HepG2 (cell line): ENCODE results near the gene RNPS1. TPM values are rescaled to one million over a fixed set of nuclear protein-coding genes. Genes with fewer than 3 reads are reported as not detected.

Experiments used
- ARHGAP35 ChIP-seq: sonication (generic); formaldehyde crosslinking; IDR thresholded peaks from 2 replicates; pipeline ENCODE4 v1.9.0; 2022; ENCODE audit warnings: mild to moderate bottlenecking, inconsistent platforms, moderate library complexity, missing genetic modification reagents, borderline replicate concordance
- ATF7-NPFF ChIP-seq: sonication (generic); formaldehyde crosslinking; IDR thresholded peaks from 2 replicates; pipeline ENCODE4 v1.8.1; 2023; ENCODE audit warnings: mild to moderate bottlenecking, low read depth, missing genetic modification reagents, moderate library complexity
- CCDC6 ChIP-seq: sonication (generic); formaldehyde crosslinking; IDR thresholded peaks from 2 replicates; pipeline ENCODE4 v1.8.1; 2022; ENCODE audit warnings: mild to moderate bottlenecking, missing genetic modification reagents, moderate library complexity
- DRAP1 ChIP-seq: IDR thresholded peaks from 2 replicates; pipeline ENCODE4 v1.6.1; 2016; ENCODE audit warnings: missing genetic modification reagents, missing compliant biosample characterization
- IKZF5 ChIP-seq: IDR thresholded peaks from 2 replicates; pipeline ENCODE4 v1.6.1; 2018; ENCODE audit warnings: missing genetic modification reagents, mild to moderate bottlenecking, missing compliant biosample characterization
- MAF1 ChIP-seq: sonication (generic); formaldehyde crosslinking; IDR thresholded peaks from 2 replicates; pipeline ENCODE4 v1.5.0; 2020; ENCODE audit warnings: missing genetic modification reagents, borderline replicate concordance
- MAZ ChIP-seq, 2 experiments: sonication (generic) in 1 of 2; formaldehyde crosslinking in 1 of 2; IDR thresholded peaks; 2 replicates each; pipeline versions ENCODE4 v1.5.0 to v1.6.1; 2012 to 2020; ENCODE audit warnings: low read depth in 2 of 2, mild to moderate bottlenecking in 2 of 2, borderline replicate concordance in 1 of 2, improper control_type of control experiment in 1 of 2, low read length in 1 of 2, missing genetic modification reagents in 1 of 2, moderate library complexity in 1 of 2
- POLR2A ChIP-seq, 2 experiments: IDR thresholded peaks; 2 replicates each; pipeline ENCODE4 v1.6.1; 2011; ENCODE audit warnings: low read depth in 2 of 2, low read length in 2 of 2, mild to moderate bottlenecking in 1 of 2, moderate library complexity in 1 of 2; ENCODE audit not compliant: insufficient read depth in 1 of 2
- RELA ChIP-seq: sonication (generic); formaldehyde crosslinking; IDR thresholded peaks from 2 replicates; pipeline ENCODE4 v1.4.0; 2020; ENCODE audit warnings: missing genetic modification reagents
- RXRB ChIP-seq: IDR thresholded peaks from 2 replicates; pipeline ENCODE4 v1.6.1; 2016; ENCODE audit warnings: borderline replicate concordance, missing genetic modification reagents, missing compliant biosample characterization
- SP140L ChIP-seq: sonication (generic); formaldehyde crosslinking; IDR thresholded peaks from 2 replicates; pipeline ENCODE4 v1.4.0; 2020; ENCODE audit warnings: missing genetic modification reagents, borderline replicate concordance
- SPEN ChIP-seq: sonication (generic); formaldehyde crosslinking; IDR thresholded peaks from 2 replicates; pipeline ENCODE4 v1.5.1; 2020; ENCODE audit warnings: low read depth, mild to moderate bottlenecking, missing genetic modification reagents
- TEAD2 ChIP-seq: sonication (generic); formaldehyde crosslinking; IDR thresholded peaks from 2 replicates; pipeline ENCODE4 v1.9.0; 2021; ENCODE audit warnings: missing genetic modification reagents
- THYN1 ChIP-seq: sonication (generic); formaldehyde crosslinking; IDR thresholded peaks from 2 replicates; pipeline ENCODE4 v1.8.1; 2023; ENCODE audit warnings: low read depth, mild to moderate bottlenecking, moderate library complexity, missing genetic modification reagents, borderline replicate concordance
- ZBTB25 ChIP-seq: IDR thresholded peaks from 2 replicates; pipeline ENCODE4 v1.6.1; 2018; ENCODE audit warnings: missing genetic modification reagents
- ZBTB38 ChIP-seq: sonication (generic); formaldehyde crosslinking; IDR thresholded peaks from 2 replicates; pipeline ENCODE4 v1.5.1; 2020; ENCODE audit warnings: mild to moderate bottlenecking, missing genetic modification reagents
- ZBTB8A ChIP-seq: sonication (generic); formaldehyde crosslinking; IDR thresholded peaks from 2 replicates; pipeline ENCODE4 v1.4.0; 2020; ENCODE audit warnings: mild to moderate bottlenecking, low read depth, missing genetic modification reagents, borderline replicate concordance
- ZNF275 ChIP-seq: sonication (generic); formaldehyde crosslinking; IDR thresholded peaks from 2 replicates; pipeline ENCODE4 v1.8.0; 2022; ENCODE audit warnings: missing genetic modification reagents, mild to moderate bottlenecking, inconsistent platforms, borderline replicate concordance
- ZNF367 ChIP-seq: sonication (generic); formaldehyde crosslinking; IDR thresholded peaks from 2 replicates; pipeline ENCODE4 v1.4.0; 2020; ENCODE audit warnings: missing genetic modification reagents, borderline replicate concordance
- ZNF629 ChIP-seq: sonication (generic); formaldehyde crosslinking; conservative IDR thresholded peaks from 2 replicates; pipeline ENCODE4 v1.5.0; 2020; ENCODE audit warnings: missing genetic modification reagents
- ZNF644 ChIP-seq: IDR thresholded peaks from 2 replicates; pipeline ENCODE4 v1.6.1; 2016; ENCODE audit warnings: low read depth
- ZNF703 ChIP-seq: sonication (generic); formaldehyde crosslinking; IDR thresholded peaks from 2 replicates; pipeline ENCODE4 v1.5.1; 2020; ENCODE audit warnings: missing genetic modification reagents, mild to moderate bottlenecking, moderate library complexity, borderline replicate concordance
- ZNF788 ChIP-seq: sonication (generic); formaldehyde crosslinking; IDR thresholded peaks from 2 replicates; pipeline ENCODE4 v1.5.0; 2020; ENCODE audit warnings: mild to moderate bottlenecking, missing genetic modification reagents, borderline replicate concordance
- ZSCAN12 ChIP-seq: sonication (generic); formaldehyde crosslinking; IDR thresholded peaks from 2 replicates; pipeline ENCODE4 v1.9.0; 2021; ENCODE audit warnings: mild to moderate bottlenecking, missing genetic modification reagents
- polyA plus RNA-seq, 8 experiments: library from polyadenylated mRNA; depleted of rRNA in 3 of 8; stranded (reverse) in 7 of 8; unstranded in 1 of 8; fragments of >200 nt; fragmentation: Illumina TruSeq in 4 of 8; extraction: Trizol in 4 of 8; gene quantifications; 2 replicates each; pipeline versions ENCODE4 v1.2.1 to v1.2.3, GENCODE V29; 2011 to 2016; ENCODE audit warnings: low read depth in 4 of 8, missing spikeins in 1 of 8, mixed read lengths in 1 of 8; ENCODE audit not compliant: insufficient read depth in 1 of 8
- total RNA-seq, 5 experiments: library from RNA; depleted of rRNA; stranded (reverse); fragments of >200 nt; fragmentation: Illumina TruSeq; extraction: Trizol; gene quantifications; 2 replicates each; pipeline ENCODE4 v1.2.3, GENCODE V29; 2016; ENCODE audit warnings: low read depth in 1 of 5

The RNPS1 gene
- total and polyA plus RNA-seq, 2 of the 13 experiments (the other 11 are each of a cell fraction or from before 2014, with no cell fraction given): 126 to 133 TPM

GRCh38 chr16:2267913-2268666 lies at the start of gene RNPS1 (continued):
- TF ChIP-seq IKZF5 (CRISPR knock-in tag) (peak; percentile 68), TEAD2 (CRISPR knock-in tag) (no peak), POLR2A (IDR thresholded peaks at IDR 0.05; ENCODE audit: insufficient read depth in 1 of 2, low read depth in 2 of 2, low read length in 2 of 2) (peak; percentile 89 to 92), ZNF629 (CRISPR knock-in tag) (peak; percentile 25), ATF7-NPFF (CRISPR knock-in tag) (peak; percentile 90), RXRB (CRISPR knock-in tag) (peak; percentile 62; the same call in 1 of the 2 replicates), CCDC6 (CRISPR knock-in tag) (peak; percentile 98), ZNF644 (no peak), ZBTB38 (CRISPR knock-in tag) (0 out of 2 replicates have a peak, but pooled peaks have one; percentile 30), DRAP1 (CRISPR knock-in tag) (peak; percentile 95), ZNF703 (CRISPR knock-in tag) (no peak; the same call in 1 of the 2 replicates), ZBTB25 (CRISPR knock-in tag) (peak; percentile 92), MAF1 (CRISPR knock-in tag) (peak; percentile 43; the same call in 1 of the 2 replicates), RELA (CRISPR knock-in tag) (0 out of 2 replicates have a peak, but pooled peaks have one; percentile 32), ZNF788 (peak; percentile 65; the same call in 1 of the 2 replicates), MAZ (IDR thresholded peaks at IDR 0.05; ENCODE audit: borderline replicate concordance, low read depth, low read length) (peak; percentile 57), MAZ (CRISPR knock-in tag; IDR thresholded peaks at IDR 0.05; ENCODE audit: low read depth) (peak; percentile 69; the same call in 1 of the 2 replicates), ZSCAN12 (CRISPR knock-in tag) (0 out of 2 replicates have a peak, but pooled peaks have one; percentile 8), SPEN (CRISPR knock-in tag) (peak; percentile 100), SP140L (CRISPR knock-in tag) (no peak), ZNF367 (CRISPR knock-in tag) (peak; percentile 68; the same call in 1 of the 2 replicates), THYN1 (CRISPR knock-in tag) (no peak), ARHGAP35 (CRISPR knock-in tag) (peak; percentile 47; the same call in 1 of the 2 replicates), ZNF275 (CRISPR knock-in tag) (peak; percentile 93; the same call in 1 of the 2 replicates), ZBTB8A (CRISPR knock-in tag) (no peak)
